CD4-positive, alpha-beta T cell treated with Interleukin-2 at 100 ng/mL for 4 hours (primary cell): ENCODE measurements around the gene SV2C.
"Not testable (repeated sequence)": the region's sequence is repeated elsewhere in the genome, so short reads cannot be mapped to it uniquely, and the experiment has no call there.

ENCODE experiments used
- DNase-seq: peaks from one replicate; pipeline ENCODE4 v3.0.0-alpha.2; 2020; ENCODE audit warnings: low spot score

Gene SV2C

DNA sequence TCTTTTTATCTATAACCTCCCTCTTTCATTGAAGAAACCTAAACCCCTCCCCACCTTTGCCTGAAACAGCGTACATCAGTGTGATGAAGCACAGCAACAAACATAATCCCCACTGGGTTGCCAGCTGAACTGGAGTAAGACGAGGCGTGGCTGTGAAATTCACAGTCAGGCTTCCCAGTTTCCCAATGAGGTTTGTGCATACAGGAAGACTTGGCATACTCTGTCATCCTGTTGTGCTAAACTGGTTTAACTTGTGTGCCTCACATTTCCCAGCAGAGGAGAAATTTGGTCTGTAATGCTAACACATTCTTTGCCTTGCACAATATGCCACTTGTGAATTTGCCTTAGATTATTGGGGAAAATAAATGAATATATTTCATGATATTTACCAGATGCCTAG lies 121.5 kb downstream of the SV2C start:
- no peak for DNase-seq

DNA sequence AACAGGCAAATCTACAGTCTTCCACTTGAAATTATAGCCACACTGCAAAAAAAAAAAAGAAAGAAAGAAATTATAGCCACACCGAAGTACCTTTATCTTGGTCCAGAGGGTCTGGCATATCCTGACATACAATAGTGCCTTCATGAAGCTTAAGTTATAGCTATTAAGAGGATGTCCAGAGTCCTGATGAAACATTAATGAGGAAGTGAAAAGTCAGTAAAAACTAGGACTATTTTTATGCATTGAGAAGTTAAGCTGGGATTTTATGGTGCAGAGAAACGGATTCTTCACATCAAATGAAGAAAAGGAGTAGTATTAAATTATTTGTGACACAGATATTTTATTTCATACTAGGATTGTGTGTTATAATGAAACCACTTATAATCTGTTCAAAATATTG lies 123.9 kb downstream of the SV2C start:
- DNase-seq: no peak

DNA sequence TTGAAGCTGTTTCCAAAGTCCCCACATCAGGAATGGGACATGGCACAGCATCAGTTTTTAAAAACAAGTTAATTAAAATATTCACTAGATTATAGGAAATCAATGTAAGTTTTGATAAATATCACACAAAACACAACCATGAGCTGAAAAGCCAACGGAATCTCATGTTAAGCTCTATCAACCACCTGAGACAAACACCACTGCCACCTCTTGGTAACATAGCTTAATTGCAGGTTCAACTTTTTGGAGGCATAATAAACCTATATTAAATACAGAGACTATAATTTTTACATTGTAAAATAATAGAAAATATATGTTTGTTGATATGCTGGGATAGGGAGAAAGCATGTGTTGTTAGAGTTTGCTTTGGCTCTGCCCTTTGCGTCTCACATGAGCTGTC lies 126.1 kb downstream of the SV2C start:
- no peak for DNase-seq

DNA sequence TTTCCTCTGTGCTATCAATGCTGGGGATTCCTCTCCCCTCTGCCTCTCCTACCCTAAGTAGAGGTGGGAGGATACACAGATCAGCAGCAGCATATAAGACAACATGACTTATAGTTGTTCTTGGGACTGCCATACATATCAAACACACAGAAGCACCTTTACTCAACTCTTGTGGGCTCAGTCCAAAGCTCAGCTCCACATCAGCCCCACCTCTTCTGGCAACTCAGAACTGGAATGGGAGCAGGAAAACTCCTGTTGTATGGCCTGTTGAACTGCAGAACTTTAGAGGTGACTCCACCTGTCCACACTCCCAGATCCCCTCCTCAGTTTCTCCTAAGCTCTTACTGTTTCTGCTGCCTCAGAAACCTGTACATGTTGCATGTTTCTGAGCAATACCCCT lies 127.8 kb downstream of the SV2C start:
- DNase-seq: no peak

DNA sequence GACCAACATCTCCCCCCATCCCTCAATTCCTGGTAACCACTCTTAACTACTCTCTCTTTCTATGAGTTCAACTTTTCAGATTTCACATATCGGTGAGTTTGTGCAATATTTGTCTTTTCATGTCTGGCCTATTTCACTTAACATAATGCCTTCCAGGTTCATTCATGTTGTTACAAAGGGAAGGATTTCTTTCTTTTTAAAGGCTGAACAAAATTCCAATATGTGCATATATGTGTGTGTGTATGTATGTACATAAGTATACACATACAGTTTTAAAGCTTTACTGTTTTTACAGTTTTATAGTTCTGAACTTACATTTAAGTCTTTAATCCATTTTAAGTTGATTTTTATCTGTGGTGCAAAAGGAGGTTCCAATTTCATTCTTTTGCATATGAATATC lies 130.7 kb downstream of the SV2C start:
- DNase-seq: no peak

DNA sequence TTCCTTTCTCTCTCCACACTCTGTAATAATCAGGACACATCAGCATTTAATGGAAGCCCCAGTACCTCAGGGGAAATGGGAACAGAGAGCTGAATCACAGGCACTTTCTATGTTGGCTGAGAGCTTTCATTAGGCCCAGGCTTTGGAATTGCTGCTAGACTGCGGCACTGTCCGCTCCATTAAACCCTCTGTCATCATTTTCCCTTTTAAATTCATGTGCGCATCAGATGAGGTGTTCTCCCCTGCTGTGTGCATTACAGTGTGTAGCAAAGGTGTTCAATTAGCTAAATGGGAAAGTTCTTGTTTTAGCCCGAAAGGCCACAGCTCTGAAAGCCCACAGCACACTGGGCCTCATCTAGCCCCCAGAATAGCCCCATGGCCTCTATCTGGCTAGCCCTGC lies 133.6 kb downstream of the SV2C start:
- DNase-seq: no peak

DNA sequence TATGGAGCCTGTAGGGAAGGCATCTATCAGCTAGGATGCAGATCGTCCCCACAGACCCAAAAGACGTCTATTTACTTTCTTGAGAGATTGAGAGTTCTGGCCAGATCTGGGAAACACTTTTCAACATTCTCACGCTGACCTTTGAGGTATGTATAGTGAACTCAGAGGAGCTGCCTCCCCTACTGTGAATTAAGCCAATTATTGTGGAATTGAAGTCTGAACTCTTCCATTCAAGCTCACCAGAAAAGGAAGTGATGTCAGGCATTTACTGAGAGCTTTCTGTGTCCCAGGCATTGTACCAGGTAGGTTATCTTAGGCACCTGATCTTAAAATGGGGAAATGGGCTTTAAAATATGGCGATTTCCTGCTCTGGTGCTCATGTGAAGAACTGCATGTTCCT lies 136.5 kb downstream of the SV2C start:
- DNase-seq: no peak

DNA sequence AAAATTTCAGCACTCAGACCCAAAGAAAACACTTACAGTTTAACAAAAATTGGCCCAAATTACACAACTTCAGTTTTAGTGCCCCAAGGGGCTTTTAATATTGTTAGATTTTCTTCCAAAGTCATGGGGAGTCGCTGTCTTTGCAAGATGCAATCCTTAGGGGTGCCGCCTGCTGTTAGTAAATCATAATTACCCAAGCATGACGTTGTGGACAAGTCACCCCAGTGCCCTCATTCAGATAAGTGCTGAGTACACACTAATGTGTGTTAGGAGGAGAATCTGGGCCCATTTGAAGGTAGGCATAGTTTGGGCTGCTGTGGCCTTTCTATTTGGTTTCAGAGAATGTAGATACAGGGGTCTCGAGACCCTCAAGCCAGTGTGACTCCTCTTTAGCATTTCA lies 138.1 kb downstream of the SV2C start:
- no peak for DNase-seq

DNA sequence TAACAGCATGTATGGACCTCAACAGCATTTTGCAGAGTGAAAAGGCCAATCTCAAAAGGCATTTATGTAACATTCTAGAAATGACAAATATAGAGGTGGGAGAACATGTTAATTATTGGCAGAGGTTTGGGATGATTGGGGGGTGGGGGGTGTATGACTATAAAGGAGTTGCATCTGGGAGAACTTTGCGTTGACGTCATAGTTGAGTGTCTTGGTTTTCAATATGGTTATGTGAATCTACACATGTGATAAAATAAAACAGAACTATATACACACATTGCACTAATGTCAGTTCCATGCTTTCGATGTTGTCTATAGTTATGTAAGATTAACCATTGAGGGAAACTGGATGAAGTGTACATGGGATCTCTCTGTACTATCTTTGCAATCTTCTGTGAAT lies 139.1 kb downstream of the SV2C start:
- DNase-seq: no peak

DNA sequence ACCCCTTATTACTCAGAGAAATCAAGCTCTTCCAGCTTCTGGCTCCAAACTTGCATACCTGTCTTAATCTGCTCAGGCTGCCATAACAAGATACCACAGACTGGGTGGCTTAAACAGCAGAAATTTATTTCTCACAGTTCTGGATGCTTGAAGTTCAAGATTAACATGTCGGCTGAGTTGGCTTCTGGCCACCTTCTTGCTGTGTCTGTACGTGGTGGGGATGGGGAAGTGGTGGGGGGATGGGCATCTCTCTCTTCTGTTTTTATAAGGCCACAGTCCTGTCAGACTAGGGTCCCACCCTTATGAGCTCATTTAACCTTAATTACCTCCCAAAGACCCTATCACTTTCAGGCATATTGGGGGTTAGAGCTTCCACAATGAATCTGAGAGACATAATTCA lies 140.5 kb downstream of the SV2C start:
- DNase-seq: no peak

DNA sequence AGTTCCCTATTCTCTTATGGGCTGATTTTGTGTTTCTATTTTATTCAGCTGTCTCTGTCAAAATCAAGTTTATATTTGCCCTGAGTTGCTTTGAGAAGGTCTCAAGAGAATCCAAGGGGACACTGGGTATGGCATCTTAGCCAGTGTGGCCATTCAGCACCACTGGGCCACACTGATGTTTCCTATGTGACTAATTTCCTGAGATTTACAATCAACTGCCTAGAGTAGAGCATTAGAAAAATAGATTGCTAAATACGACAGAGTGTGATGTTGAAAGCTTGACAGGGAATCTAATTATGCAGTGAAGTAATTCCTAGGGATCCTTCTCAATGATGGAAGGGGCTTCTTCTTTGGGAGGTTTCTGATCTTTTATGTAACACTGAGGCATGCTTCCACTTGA lies 141.7 kb downstream of the SV2C start:
- DNase-seq: no peak

DNA sequence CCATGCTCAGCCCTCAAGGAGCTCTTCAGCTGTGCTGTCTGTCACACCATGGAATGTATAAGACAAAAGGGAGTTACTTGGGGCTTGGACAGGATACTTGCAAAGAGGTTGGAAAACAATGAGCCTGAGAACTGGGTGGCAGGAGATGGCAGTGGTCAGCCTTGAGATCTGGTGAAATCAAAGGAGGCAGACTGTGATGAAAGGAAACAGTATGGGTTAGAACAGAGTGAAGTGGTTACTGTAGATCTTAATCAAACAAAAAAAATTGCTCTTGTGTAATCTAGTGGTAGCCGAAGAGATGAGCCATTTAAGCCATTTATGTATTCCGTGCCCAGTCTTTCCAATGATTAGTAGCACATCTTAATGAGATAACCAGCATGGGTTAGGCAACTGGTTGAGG lies 142.2 kb downstream of the SV2C start:
- DNase-seq: no peak

DNA sequence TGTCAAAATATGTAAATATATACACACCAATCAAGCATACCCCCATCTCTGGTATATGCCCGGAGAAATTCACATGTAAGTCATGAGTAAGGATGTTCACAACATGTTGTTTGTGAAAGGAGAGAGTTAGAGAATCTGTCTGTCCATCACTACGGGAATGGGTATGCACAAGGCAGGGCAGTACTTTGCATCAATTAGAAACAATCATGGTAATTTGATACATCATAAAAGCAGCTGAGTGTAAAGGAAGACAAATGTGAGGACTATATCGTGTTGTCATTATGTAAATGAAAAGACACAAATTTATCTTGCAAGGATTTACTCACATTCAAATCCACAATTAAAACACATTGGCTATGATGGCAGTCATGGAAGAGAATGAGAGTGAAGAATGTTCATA lies 146.7 kb downstream of the SV2C start:
- no peak for DNase-seq

DNA sequence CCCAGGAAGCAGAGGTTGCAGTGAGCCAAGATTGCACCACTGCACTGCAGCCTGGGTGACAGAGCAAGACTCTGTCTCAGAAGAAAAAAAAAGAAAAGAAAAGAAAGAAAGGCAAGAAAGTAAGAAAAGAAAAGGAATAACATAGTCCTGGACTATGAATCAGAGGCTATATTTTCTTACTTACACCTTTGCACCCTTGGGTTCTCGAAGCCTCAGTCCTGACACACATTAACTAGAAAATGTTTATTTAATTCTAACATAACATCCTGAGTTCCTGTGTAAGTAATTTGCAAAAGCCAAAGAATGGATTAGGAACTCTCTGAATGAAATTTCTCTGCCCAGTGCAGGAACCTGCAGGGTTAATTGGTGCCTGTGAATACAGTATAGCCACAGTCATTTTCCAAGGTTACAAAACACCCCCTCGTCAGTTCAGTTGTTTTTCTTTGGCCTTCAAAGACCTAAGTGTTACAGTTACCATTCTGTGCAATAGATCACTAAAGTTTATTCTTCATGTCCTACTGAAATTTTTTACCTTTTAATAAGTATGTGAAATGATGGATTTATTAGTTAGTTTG lies 147.6 kb downstream of the SV2C start:
- DNase-seq: no peak

DNA sequence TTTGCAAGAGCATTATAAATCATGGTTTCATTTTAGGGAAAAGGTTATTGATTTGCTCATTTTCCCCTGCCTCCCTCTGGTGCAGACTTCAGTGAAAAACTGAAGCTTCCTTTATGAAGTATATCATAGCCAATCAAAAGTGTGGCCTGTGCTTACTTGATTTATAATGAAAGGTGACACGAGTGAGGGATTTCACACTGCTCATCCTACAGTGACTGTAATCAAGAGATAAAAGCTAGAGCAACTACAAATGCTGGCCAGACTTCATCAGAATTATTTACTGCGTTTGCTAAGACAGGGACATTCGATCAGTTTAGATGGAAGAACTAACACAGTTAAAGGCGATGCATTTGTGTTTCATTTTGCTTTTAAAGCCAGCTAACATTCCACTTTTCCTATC lies 151.5 kb downstream of the SV2C start:
- DNase-seq: no peak

DNA sequence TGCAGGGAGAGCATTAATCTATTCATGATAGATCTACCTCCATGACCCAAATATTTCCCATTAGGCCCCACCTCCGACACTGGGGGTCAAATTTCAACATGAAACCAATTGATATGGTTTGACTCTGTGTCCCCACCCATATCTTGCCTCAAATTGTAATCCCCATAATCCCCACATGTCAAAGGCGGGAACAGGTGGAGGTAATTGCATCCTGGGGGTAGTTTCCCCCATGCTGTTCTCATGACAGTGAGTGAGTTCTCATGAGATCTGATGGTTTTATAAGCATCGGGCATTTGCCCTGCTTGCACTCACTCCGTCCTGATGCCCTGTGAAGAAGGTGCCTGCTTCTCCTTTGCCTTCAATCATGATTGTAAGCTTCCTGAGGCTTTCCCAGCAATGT lies 153.5 kb downstream of the SV2C start:
- no peak for DNase-seq

DNA sequence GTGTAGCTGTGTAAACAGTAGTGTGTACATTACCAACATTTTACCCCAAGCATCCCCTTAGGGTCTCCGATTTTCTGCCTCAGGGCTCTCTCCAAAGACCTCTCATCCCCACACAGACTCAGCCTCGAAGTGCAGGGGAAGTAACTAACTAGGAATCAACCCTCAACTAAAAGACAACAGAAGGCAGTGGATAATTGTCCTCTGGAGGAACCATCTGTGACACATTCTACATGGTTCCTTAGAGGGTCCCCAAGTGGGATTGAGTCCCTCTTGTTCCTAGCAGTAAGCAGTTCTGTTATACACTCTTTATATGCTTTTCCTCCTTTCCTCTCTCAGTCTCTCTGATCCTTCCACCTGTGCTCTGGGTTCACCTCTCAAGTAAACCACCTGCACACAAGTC lies 157.2 kb downstream of the SV2C start:
- no peak for DNase-seq

DNA sequence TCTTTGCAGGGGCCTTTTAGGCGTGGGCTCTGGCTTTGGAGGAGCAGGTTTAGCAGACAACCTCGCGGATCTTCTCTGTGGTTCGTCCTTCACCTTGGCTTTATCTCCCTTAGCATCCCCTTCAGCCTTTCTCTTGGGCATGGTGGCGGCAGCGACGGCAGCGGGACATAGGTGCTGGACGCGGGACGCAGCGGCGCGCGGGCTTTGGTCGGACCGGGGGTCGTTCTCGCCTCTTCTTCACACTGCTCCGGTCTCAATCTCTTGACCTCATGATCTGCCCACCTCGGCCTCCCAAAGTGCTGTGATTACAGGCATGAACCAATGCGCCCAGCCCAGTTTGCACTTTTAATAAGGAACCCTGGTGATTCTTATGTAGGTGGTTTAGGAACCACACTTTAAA lies 159.0 kb downstream of the SV2C start:
- DNase-seq: not testable (repeated sequence)

DNA sequence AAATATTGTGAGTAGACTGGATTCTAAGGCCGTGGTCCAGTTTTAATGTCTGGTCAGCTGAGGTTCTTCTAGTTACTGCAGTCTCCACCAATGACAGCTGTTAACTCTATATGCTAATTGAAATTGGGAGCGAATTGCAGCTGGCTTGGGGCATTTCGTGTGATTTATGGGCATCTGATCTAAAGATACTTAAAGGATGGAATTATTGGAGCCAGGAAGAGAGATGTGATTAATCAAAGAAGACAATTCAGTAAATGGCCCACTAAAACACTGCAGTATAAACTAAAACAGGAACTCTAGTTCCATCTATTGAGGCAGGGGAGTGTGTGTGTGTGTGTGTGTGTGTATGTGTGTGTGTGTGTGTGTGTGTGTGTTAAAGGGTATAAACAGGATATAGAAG lies 162.4 kb downstream of the SV2C start:
- no peak for DNase-seq

DNA sequence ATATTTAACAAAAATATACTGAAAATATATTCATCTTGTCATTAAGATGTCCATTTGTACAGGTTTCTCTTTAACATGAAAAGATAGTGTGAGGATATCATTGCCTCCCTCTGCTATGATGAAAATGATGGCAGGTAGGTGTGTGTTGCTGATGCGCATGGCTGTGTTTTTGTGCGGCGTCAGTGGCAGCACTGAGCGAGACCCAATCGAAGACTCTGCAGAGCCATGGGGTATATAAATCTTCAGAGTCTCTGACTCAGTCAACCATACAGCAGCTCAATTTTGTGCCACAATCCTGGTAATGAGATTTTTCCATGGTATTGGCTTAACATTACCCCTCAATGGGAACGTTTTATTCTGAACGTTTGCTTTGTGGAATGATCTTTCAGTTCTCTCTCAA lies 166.4 kb downstream of the SV2C start:
- DNase-seq: no peak

DNA sequence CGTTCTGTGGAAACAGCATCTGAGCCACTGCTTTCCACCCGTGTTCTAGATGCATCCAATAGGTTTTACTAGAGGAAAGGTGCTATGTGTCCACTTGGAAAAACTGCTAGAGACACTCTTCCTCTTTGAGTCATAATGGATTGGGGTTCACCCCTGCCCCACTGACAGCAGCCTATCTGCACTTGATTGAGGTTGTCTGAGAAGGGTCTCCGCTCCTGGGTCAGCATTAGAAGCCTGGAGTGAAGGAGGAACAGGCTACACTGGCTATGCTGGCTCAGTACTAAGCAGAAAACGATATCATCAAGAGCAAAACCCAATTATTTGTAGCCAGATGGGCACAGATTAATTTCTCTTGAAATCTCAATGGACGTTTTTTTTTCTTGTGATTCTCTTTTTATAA lies 167.3 kb downstream of the SV2C start:
- DNase-seq: no peak

DNA sequence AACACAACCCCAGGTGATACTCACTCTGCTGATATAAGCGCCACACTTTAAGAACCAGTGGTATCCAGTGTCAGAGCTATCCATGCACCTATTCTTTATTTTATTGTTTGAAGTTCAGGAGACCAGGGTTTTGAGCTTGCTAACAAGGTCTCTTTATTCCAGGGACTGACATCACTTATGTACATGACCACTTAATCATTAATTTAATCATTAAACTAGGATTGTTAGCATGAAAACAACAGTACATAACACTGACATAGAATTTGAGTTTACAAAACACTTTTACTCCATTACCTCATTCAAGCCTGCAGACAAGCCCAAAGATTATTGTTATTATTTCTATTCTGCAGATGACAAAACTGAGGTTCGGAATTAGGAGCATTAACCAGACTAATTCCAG lies 168.5 kb downstream of the SV2C start:
- no peak for DNase-seq

DNA sequence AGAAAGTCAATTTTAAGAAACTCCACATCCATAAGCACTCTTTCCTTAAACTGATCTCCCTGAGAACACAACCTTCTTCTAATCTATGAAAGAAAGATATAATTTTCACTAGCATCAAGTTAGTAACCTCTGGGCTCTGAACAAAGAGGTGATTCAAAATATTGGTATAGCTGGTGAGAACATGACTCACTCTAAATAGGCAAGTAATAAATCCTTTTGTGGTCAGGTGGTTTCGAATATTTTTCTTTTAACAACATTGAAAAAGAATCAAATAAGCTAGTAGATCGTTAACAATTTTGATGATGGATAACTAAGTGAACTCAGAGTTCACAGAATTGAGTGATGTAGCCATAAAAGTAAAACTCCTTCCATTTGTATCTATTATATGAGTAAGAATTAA lies 169.3 kb downstream of the SV2C start:
- DNase-seq: no peak

DNA sequence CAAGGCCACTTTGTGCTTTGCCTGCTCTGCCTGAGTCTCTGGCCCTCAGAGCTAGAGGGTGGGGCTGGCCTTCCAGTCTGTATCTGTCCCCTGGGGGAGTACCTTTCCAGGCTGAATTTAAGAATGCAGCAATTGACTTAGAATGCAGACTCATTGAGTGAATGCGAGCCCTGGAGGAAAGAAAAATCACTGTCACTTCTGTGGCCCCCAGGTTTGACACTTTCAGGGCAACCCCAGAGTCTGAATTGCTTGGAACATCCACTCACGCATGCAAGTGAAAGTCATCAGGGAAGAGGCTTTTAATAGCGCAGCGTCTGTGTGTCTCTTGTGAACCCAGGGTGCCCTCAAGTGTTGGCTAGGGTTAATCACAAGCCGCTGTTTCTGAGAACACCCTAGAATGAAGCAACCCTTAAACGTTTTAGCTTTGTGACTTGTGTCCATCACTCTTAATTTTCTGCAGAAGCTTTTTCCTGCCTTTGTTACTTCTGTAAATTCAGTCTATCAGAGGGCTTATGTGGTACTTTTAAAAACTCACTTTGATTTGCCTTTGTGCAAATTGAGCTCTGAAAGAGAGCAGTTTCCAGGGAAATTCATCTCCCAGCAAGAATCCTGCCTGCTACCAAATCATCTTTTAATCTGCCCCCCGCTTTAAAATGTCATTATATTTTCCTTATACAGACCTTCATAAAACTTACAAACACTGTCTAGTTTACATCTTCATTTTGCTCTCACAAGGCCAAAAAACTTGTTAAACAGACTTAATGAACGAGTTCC lies 173.1 kb downstream of the SV2C start:
- DNase-seq: peak; percentile 80
